HG03175 (cell line): ENCODE data around the gene PEA15.

Source experiments
- ATAC-seq: cut with Tn5 transposase; IDR thresholded peaks from one replicate; pipeline ENCODE4 v1.9.1; 2021; ENCODE audit warnings: mild to moderate bottlenecking, moderate library complexity; ENCODE audit not compliant: unreplicated experiment

Gene PEA15

GRCh38 chr1:160236806-160237205 lies 31.6 kb downstream of the PEA15 start:
- no peak for ATAC-seq

GRCh38 chr1:160237558-160237957 lies 32.4 kb downstream of the PEA15 start:
- ATAC-seq = no peak

- ATAC-seq = no peak
These were observed 33.2 kb downstream of the PEA15 start for GRCh38 chr1:160238408-160238807.

GRCh38 chr1:160239582-160240299 lies 34.6 kb downstream of the PEA15 start:
- no peak for ATAC-seq

- ATAC-seq = no peak
These were observed 38.6 kb downstream of the PEA15 start for GRCh38 chr1:160243767-160244166.

- no peak for ATAC-seq
These were observed 39.0 kb downstream of the PEA15 start for GRCh38 chr1:160244209-160244608.

- no peak for ATAC-seq
These were observed 40.2 kb downstream of the PEA15 start for GRCh38 chr1:160245434-160245833.

- no peak for ATAC-seq
These were observed 41.9 kb downstream of the PEA15 start for GRCh38 chr1:160247053-160247452.

- no peak for ATAC-seq
These were observed 45.8 kb downstream of the PEA15 start for GRCh38 chr1:160251011-160251410.

GRCh38 chr1:160251687-160252526 lies 46.7 kb downstream of the PEA15 start:
- peak; percentile 76 for ATAC-seq

- no peak for ATAC-seq
These were observed 50.7 kb downstream of the PEA15 start for GRCh38 chr1:160255781-160256300.

- no peak for ATAC-seq
These were observed 51.3 kb downstream of the PEA15 start for GRCh38 chr1:160256396-160257046.

- ATAC-seq = no peak
These were observed 52.3 kb downstream of the PEA15 start for GRCh38 chr1:160257411-160258015.

- ATAC-seq = no peak
These were observed 53.1 kb downstream of the PEA15 start for GRCh38 chr1:160258177-160258798.

GRCh38 chr1:160260406-160261382 lies 55.5 kb downstream of the PEA15 start:
- no peak for ATAC-seq

- peak; percentile 31 for ATAC-seq
These were observed 56.3 kb downstream of the PEA15 start for GRCh38 chr1:160261556-160261892.

- ATAC-seq = peak; percentile 73
These were observed 57.0 kb downstream of the PEA15 start, which contains the start of gene DCAF8 for GRCh38 chr1:160261893-160262794. DCAF8 (minus strand) TSS chr1:160262549; CDS start chr1:160244008, 18,541 bp downstream.

- no peak for ATAC-seq
These were observed 59.7 kb downstream of the PEA15 start for GRCh38 chr1:160264795-160265307.
